Measurements from ENCODE around the gene SCT. TPM values are rescaled to one million over a fixed set of nuclear protein-coding genes. Genes with fewer than 3 reads are reported as not detected.

SCT gene
- total RNA-seq, 4 donors from 2014 or later = not detected

DNA sequence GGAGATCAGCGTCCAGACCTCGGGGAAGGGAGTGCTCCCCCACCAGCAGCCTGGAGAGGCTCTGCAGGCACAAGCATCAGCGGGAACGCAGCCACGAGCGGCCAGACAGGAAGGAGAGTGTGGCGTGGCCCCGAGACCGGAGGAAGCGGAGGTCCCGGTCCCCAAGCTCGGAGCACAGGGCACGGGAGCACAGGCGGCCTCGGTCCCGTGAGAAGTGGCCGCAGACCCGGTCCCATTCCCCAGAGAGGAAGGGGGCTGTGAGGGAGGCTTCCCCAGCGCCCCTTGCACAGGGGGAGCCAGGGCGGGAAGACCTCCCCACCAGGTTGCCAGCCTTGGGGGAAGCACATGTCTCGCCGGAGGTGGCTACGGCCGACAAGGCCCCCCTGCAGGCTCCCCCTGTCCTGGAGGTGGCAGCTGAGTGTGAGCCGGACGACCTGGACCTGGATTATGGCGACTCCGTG, 18.2 kb downstream of the SCT start:
- DNase-seq (ENCODE audit: low spot score) = no peak
- ATAC-seq (ENCODE audit: low FRiP score) = no peak
- TF ChIP-seq, protein P1, sequence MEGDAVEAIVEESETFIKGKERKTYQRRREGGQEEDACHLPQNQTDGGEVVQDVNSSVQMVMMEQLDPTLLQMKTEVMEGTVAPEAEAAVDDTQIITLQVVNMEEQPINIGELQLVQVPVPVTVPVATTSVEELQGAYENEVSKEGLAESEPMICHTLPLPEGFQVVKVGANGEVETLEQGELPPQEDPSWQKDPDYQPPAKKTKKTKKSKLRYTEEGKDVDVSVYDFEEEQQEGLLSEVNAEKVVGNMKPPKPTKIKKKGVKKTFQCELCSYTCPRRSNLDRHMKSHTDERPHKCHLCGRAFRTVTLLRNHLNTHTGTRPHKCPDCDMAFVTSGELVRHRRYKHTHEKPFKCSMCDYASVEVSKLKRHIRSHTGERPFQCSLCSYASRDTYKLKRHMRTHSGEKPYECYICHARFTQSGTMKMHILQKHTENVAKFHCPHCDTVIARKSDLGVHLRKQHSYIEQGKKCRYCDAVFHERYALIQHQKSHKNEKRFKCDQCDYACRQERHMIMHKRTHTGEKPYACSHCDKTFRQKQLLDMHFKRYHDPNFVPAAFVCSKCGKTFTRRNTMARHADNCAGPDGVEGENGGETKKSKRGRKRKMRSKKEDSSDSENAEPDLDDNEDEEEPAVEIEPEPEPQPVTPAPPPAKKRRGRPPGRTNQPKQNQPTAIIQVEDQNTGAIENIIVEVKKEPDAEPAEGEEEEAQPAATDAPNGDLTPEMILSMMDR (IDR thresholded peaks at IDR 0.05) = no peak

DNA sequence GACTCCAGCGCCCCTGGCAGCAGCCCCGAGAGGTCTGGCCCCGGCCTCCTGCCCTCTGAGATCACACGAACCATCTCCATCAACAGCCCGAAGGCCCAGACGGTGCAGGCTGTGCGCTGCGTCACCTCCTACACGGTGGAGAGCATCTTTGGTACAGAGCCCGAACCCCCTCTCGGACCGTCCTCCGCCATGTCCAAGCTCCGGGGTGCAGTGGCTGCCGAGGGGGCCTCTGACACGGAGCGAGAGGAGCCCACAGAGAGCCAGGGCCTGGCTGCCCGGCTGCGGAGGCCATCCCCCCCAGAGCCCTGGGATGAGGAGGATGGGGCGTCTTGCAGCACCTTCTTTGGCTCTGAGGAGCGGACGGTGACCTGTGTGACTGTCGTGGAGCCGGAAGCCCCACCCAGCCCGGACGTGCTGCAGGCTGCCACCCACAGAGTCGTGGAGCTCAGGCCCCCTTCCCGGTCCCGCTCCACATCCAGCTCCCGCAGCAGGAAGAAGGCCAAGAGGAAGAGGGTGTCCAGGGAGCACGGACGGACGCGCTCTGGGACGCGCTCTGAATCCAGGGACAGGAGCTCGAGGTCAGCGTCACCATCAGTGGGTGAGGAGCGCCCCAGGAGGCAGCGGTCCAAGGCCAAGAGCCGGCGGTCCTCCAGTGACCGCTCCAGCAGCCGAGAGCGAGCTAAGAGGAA, 18.9 kb downstream of the SCT start:
- ATAC-seq (ENCODE audit: low FRiP score) = no peak
- TF ChIP-seq, protein P1 (IDR thresholded peaks at IDR 0.05) = no peak
- DNase-seq (ENCODE audit: low spot score) = no peak

GRCh38 chr11:607020-607780, 19.8 kb downstream of the SCT start:
- no peak for ATAC-seq (ENCODE audit: low FRiP score)
- TF ChIP-seq, protein P1 (IDR thresholded peaks at IDR 0.05) = no peak
- DNase-seq (ENCODE audit: low spot score) = no peak

GRCh38 chr11:606245-606644, 20.7 kb downstream of the SCT start:
- TF ChIP-seq, protein P1 (IDR thresholded peaks at IDR 0.05) = no peak
- ATAC-seq (ENCODE audit: low FRiP score) (peak; percentile 92), DNase-seq (ENCODE audit: low spot score) (no peak)

- DNase-seq (ENCODE audit: low spot score) (no peak), ATAC-seq (ENCODE audit: low FRiP score) (no peak)
- TF ChIP-seq, protein P1 (IDR thresholded peaks at IDR 0.05) = no peak
Observed at GRCh38 chr11:605286-606129, 21.5 kb downstream of the SCT start.

DNA sequence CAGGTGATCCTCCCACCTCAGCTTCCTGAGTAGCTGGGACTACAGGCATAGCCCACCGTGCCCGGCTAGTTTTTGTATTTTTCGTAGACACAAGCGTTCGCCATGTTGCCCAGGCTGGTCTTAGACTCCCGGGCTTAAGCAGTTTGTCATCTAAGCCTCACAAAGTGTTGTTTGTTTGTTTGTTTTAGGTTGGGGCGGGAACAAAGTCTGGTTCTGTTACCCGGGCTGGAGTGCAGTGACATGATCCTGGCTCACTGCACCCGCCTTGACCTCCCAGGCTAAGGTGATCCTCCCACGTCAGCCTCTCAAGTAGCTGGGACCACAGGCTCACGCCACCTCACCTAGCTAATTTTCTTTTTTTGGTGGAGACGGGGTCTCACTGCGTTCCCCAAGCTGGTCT, 23.8 kb downstream of the SCT start:
- TF ChIP-seq, protein P1 (IDR thresholded peaks at IDR 0.05) = no peak
- no peak for DNase-seq (ENCODE audit: low spot score)
- ATAC-seq (ENCODE audit: low FRiP score) = no peak

Measured in omental fat pad (tissue), 4 donors.